Lung (tissue), 12 donors: ENCODE results near the gene DDX19B. TPM values are rescaled to one million over a fixed set of nuclear protein-coding genes. Genes with fewer than 3 reads are reported as not detected.
"Not testable (repeated sequence)": the region's sequence is repeated elsewhere in the genome, so short reads cannot be mapped to it uniquely, and the experiment has no call there.

ENCODE experiments used
- ATAC-seq: fragments of 200-7000 bp; cut with Tn5 transposase; one replicate; pipeline ENCODE4 v1.9.1; 2020; ENCODE audit warnings: moderate number of reproducible peaks; ENCODE audit not compliant: insufficient read depth, low FRiP score
- DNase-seq, 3 donors: peaks; one replicate each; pipeline ENCODE4 v3.0.0-alpha.2; 2013 to 2017
- H3K27ac ChIP-seq, 2 donors: one replicate each; pipeline ENCODE4 v1.5.1; 2013; ENCODE audit warnings: mild to moderate bottlenecking in 2 of 2, moderate library complexity in 2 of 2, control low read depth in 1 of 2, inconsistent platforms in 1 of 2, low read depth in 1 of 2, low read length in 1 of 2
- H3K27me3 ChIP-seq, 3 donors: one replicate each; pipeline ENCODE4 v1.5.1; 2013; ENCODE audit warnings: low read length in 2 of 3; ENCODE audit not compliant: control insufficient read depth in 3 of 3, insufficient read depth in 3 of 3
- H3K36me3 ChIP-seq, 4 donors: one replicate each; pipeline ENCODE4 v1.5.1; 2013; ENCODE audit warnings: low read length in 4 of 4, mild to moderate bottlenecking in 1 of 4, moderate library complexity in 1 of 4; ENCODE audit not compliant: control insufficient read depth in 4 of 4, insufficient read depth in 4 of 4
- H3K4me1 ChIP-seq, 5 donors: one replicate each; pipeline ENCODE4 v1.5.1; 2013; ENCODE audit warnings: low read length in 5 of 5, mild to moderate bottlenecking in 2 of 5, moderate library complexity in 1 of 5; ENCODE audit not compliant: control insufficient read depth in 5 of 5, insufficient read depth in 5 of 5
- H3K4me3 ChIP-seq: one replicate; pipeline ENCODE4 v1.5.1; 2013; ENCODE audit warnings: mild to moderate bottlenecking, control low read depth, moderate library complexity
- H3K9ac ChIP-seq, 2 donors: one replicate each; pipeline ENCODE4 v1.5.1; 2013; ENCODE audit warnings: low read length in 2 of 2, control low read depth in 1 of 2; ENCODE audit not compliant: insufficient read depth in 1 of 2
- H3K9me3 ChIP-seq, 4 donors: one replicate each; pipeline ENCODE4 v1.5.1; 2013; ENCODE audit warnings: low read length in 3 of 4, mild to moderate bottlenecking in 1 of 4, moderate library complexity in 1 of 4; ENCODE audit not compliant: control insufficient read depth in 4 of 4, insufficient read depth in 3 of 4
- CTCF ChIP-seq: IDR thresholded peaks from 2 replicates; pipeline ENCODE4 v1.5.1; 2012; ENCODE audit warnings: mild to moderate bottlenecking; ENCODE audit errors: control extremely low read depth, extremely low read depth
- WGBS, 2 donors: extraction: QIAGEN DNeasy Blood & Tissue Kit; methylation state at CpG; one replicate each; pipeline ENCODE4 v1.1.7; 2013; 5-methylcytosine and 5-hydroxymethylcytosine counted together
- polyA plus RNA-seq, 2 donors: library from polyadenylated mRNA; stranded (reverse); fragments of 200-250 nt; gene quantifications; one replicate each; pipeline ENCODE4 v1.2.1, GENCODE V29; 2013
- total RNA-seq, 2 donors: library from RNA; depleted of rRNA in 1 of 2; stranded (reverse); fragments of >200 nt in 1 of 2; gene quantifications; one replicate each; pipeline ENCODE4 v1.2.1, GENCODE V29; 2014 to 2021
- donor health status: control.
- donor health status: control.
- donor health status: Bipolar disorder and iron deficiency.
- donor health status: healthy.
- donor health status: DM: yes; HTN: yes; CAD: no.

DDX19B gene
- total and polyA plus RNA-seq, 4 donors, result 23.2 to 32.7 (median 27.1) TPM

GRCh38 chr16:70269471-70269870 lies 29.5 kb upstream of the DDX19B start:
- no peaks in the 10 kb centered on the region for H3K27me3 ChIP-seq
- TF ChIP-seq CTCF, result no peak
- H3K9ac ChIP-seq, result no peak overlapping the region
- no peaks in the 10 kb centered on the region for H3K4me1 ChIP-seq
- H3K9me3 ChIP-seq, result no peaks in the 10 kb centered on the region
- 97% methylated on average over 12 of the region's 12 CpGs for WGBS, 2 donors
- ATAC-seq (no peak), DNase-seq (no peak)
- no peak overlapping the region for H3K4me3 ChIP-seq
- no peak overlapping the region for H3K27ac ChIP-seq
- peaks cover 38 to 61% (median 52%) of the 10 kb centered on the region in 4 donors for H3K36me3 ChIP-seq

GRCh38 chr16:70270176-70270575 lies 28.8 kb upstream of the DDX19B start:
- 91% methylated on average over 3 of the region's 3 CpGs for WGBS, 2 donors
- no peak overlapping the region for H3K9ac ChIP-seq
- no peak for DNase-seq
- H3K36me3 ChIP-seq, result peaks cover 32 to 56% (median 47%) of the 10 kb centered on the region in 4 donors
- H3K4me1 ChIP-seq, result no peaks in the 10 kb centered on the region
- no peak for ATAC-seq
- no peaks in the 10 kb centered on the region for H3K9me3 ChIP-seq
- H3K4me3 ChIP-seq, result no peak overlapping the region
- no peaks in the 10 kb centered on the region for H3K27me3 ChIP-seq
- no peak for TF ChIP-seq CTCF
- no peak overlapping the region for H3K27ac ChIP-seq

GRCh38 chr16:70271696-70272095 lies 27.3 kb upstream of the DDX19B start:
- H3K36me3 ChIP-seq, result peaks cover 34 to 51% (median 47%) of the 10 kb centered on the region in 4 donors
- no peak overlapping the region for H3K4me3 ChIP-seq
- no peaks in the 10 kb centered on the region for H3K27me3 ChIP-seq
- no peaks in the 10 kb centered on the region for H3K9me3 ChIP-seq
- TF ChIP-seq CTCF, result no peak
- H3K4me1 ChIP-seq, result no peaks in the 10 kb centered on the region
- H3K9ac ChIP-seq, result no peak overlapping the region
- WGBS, 2 donors, result 95 to 97% methylated on average over 10 of the region's 10 CpGs
- DNase-seq (no peak), ATAC-seq (no peak)
- no peak overlapping the region for H3K27ac ChIP-seq

GRCh38 chr16:70276392-70276791 lies 22.6 kb upstream of the DDX19B start:
- H3K27ac ChIP-seq, result no peak overlapping the region
- ATAC-seq (no peak), DNase-seq (no peak)
- peaks cover 23 to 46% (median 42%) of the 10 kb centered on the region in 4 donors for H3K36me3 ChIP-seq
- H3K9ac ChIP-seq, result no peak overlapping the region
- H3K4me3 ChIP-seq, result no peak overlapping the region
- peaks cover 0 to 1% (median 0%) of the 10 kb centered on the region in 5 donors for H3K4me1 ChIP-seq
- no peaks in the 10 kb centered on the region for H3K9me3 ChIP-seq
- 93 to 97% methylated on average over 1 of the region's 1 CpG for WGBS, 2 donors
- no peak for TF ChIP-seq CTCF
- no peaks in the 10 kb centered on the region for H3K27me3 ChIP-seq

- H3K9ac ChIP-seq, ATAC-seq, H3K36me3 ChIP-seq, DNase-seq, H3K9me3 ChIP-seq, H3K4me1 ChIP-seq, H3K4me3 ChIP-seq, H3K27me3 ChIP-seq: not testable (repeated sequence)
- 94 to 95% methylated on average over 17 of the region's 17 CpGs for WGBS, 2 donors
- peak overlapping the region in 1 of 2 donors; percentile 22 for H3K27ac ChIP-seq
Measured at GRCh38 chr16:70287304-70287971, 11.5 kb upstream of the DDX19B start.
